Breast epithelium (tissue), 3 donors: ENCODE measurements around the gene THSD4.

Experiments used
- POLR2A ChIP-seq: fragments of 450-650 bp; IDR thresholded peaks from one replicate; pipeline ENCODE4 v1.6.1; 2016; ENCODE audit warnings: antibody characterized with exemption, mild to moderate bottlenecking, moderate library complexity
- POLR2AphosphoS5 ChIP-seq, 3 donors: sonication (generic); formaldehyde crosslinking; IDR thresholded peaks; one replicate each; pipeline ENCODE4 v1.6.1; 2017; ENCODE audit warnings: antibody characterized with exemption in 3 of 3
- TF ChIP-seq, protein P1 (sequence below), 3 donors: fragments of 450-650 bp; IDR thresholded peaks; one replicate each; pipeline ENCODE4 v1.5.1; 2016 to 2017; ENCODE audit warnings: antibody characterized with exemption in 3 of 3, mild to moderate bottlenecking in 3 of 3, moderate library complexity in 3 of 3

DNA sequence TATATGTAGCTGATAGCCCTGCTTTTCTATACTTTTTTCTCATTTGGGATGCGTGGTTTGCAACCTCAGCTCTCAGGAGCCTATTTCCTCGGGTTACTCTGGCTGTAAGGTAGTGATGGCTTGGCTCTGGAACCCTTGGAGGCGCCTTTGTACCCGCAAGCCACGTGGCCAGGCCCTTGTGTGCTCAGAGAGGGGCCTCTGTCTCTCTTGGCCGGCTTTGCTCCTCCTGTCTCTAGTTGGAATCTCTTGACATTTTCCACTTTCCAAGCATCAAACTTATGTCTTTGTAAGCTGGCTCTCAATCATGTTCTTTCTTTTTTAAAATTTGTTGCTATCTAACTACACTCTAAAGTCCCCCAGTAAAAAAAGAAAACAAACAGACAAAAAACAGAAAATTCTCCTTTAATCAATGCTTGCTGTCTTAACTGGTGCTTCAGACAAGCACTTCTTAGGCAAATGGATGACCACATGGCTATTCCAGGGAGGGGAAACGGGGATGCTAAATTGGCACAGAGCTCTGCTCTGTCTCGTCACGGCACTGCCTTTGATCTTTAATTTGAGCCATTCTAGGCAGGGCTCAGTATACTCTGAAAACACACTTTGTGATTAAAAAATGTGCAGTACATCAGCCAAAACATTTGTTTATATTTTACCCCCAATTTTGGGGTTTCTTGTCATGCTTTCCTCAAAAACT is 514.7 kb downstream of the THSD4 start:
- TF ChIP-seq, protein P1, sequence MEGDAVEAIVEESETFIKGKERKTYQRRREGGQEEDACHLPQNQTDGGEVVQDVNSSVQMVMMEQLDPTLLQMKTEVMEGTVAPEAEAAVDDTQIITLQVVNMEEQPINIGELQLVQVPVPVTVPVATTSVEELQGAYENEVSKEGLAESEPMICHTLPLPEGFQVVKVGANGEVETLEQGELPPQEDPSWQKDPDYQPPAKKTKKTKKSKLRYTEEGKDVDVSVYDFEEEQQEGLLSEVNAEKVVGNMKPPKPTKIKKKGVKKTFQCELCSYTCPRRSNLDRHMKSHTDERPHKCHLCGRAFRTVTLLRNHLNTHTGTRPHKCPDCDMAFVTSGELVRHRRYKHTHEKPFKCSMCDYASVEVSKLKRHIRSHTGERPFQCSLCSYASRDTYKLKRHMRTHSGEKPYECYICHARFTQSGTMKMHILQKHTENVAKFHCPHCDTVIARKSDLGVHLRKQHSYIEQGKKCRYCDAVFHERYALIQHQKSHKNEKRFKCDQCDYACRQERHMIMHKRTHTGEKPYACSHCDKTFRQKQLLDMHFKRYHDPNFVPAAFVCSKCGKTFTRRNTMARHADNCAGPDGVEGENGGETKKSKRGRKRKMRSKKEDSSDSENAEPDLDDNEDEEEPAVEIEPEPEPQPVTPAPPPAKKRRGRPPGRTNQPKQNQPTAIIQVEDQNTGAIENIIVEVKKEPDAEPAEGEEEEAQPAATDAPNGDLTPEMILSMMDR (IDR thresholded peaks at IDR 0.05): no peak
- TF ChIP-seq POLR2A: no peak
- peak in 1 of 3 donors; percentile 69 for TF ChIP-seq POLR2AphosphoS5 (IDR thresholded peaks at IDR 0.05)
